ES-I3 (cell line): ENCODE results near the gene LDLRAD4.

Experiments
- H3K36me3 ChIP-seq: 2 replicates; pipeline ENCODE4 v1.6.1; 2013; ENCODE audit warnings: mild to moderate bottlenecking, low read length, control low read depth, moderate library complexity; ENCODE audit not compliant: insufficient read depth
- H3K4me1 ChIP-seq: 2 replicates; pipeline ENCODE4 v1.6.1; 2013; ENCODE audit warnings: mild to moderate bottlenecking, control low read depth, low read length; ENCODE audit not compliant: insufficient read depth
- H3K9ac ChIP-seq: 2 replicates; pipeline ENCODE4 v1.6.1; 2013; ENCODE audit warnings: low read depth, mild to moderate bottlenecking, low read length, moderate library complexity
- H3K9me3 ChIP-seq: 2 replicates; pipeline ENCODE4 v1.6.1; 2013; ENCODE audit warnings: mild to moderate bottlenecking, low read length, moderate library complexity; ENCODE audit not compliant: control insufficient read depth, insufficient read depth

The LDLRAD4 gene

GRCh38 chr18:13371689-13372418, 153.3 kb downstream of the LDLRAD4 start:
- no peaks in the 10 kb centered on the region for H3K36me3 ChIP-seq
- peaks cover 7% of the 10 kb centered on the region; the same call in 1 of the 2 replicates for H3K4me1 ChIP-seq
- no peak overlapping the region for H3K9ac ChIP-seq
- H3K9me3 ChIP-seq = no peaks in the 10 kb centered on the region

- Histone ChIP-seq H3K4me1 (peaks cover 7% of the 10 kb centered on the region; the same call in 1 of the 2 replicates), H3K36me3 (no peaks in the 10 kb centered on the region), H3K9me3 (no peaks in the 10 kb centered on the region), H3K9ac (no peak overlapping the region)
Measured at GRCh38 chr18:13372531-13372951, 154.0 kb downstream of the LDLRAD4 start.

- Histone ChIP-seq H3K4me1 (peaks cover 7% of the 10 kb centered on the region; the same call in 1 of the 2 replicates), H3K36me3 (no peaks in the 10 kb centered on the region), H3K9ac (no peak overlapping the region), H3K9me3 (no peaks in the 10 kb centered on the region)
Measured at GRCh38 chr18:13374096-13374467, 155.5 kb downstream of the LDLRAD4 start.

DNA sequence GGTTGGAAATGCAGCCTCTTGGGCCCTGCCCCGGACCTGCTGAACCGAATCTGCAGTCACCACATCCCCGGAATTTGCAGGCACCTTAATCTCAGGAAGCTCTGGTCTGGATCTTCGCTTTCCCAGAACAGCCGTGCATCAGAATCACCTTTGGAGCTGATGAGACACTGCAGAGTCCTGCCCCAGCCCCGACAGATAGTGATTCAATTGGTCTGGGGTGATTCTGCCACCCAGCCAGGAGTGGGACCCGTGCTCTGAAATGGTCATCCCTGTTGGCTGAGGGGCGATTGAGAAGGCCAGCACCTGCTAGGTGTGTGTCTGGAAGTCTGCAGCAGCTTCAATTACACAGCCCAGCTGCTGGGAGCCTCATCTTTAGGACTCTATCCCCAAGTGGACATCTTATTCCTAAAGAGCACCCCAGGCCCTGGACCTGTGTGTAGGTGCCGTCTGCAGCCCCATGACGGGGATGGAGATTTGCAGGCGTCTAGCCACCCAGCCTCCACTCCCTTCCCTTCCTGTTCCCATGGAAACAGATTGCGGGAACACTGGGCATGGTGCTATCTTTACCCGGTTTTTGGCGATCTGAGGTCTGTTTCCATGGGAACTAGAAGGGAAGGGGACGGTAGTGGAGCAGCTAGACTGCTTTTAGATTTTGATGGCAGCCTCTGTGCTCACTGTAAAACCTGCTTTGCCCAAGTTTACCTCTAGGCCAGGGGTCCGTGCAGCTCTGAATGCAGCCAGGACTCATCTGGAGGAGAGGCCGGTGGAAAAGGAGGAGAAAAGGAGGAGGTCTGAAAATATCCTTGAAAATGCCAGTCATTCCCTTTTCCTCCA, 156.1 kb downstream of the LDLRAD4 start:
- no peak overlapping the region for H3K9ac ChIP-seq
- H3K9me3 ChIP-seq = no peaks in the 10 kb centered on the region
- H3K4me1 ChIP-seq = peaks cover 7% of the 10 kb centered on the region; the same call in 1 of the 2 replicates
- no peaks in the 10 kb centered on the region for H3K36me3 ChIP-seq

DNA sequence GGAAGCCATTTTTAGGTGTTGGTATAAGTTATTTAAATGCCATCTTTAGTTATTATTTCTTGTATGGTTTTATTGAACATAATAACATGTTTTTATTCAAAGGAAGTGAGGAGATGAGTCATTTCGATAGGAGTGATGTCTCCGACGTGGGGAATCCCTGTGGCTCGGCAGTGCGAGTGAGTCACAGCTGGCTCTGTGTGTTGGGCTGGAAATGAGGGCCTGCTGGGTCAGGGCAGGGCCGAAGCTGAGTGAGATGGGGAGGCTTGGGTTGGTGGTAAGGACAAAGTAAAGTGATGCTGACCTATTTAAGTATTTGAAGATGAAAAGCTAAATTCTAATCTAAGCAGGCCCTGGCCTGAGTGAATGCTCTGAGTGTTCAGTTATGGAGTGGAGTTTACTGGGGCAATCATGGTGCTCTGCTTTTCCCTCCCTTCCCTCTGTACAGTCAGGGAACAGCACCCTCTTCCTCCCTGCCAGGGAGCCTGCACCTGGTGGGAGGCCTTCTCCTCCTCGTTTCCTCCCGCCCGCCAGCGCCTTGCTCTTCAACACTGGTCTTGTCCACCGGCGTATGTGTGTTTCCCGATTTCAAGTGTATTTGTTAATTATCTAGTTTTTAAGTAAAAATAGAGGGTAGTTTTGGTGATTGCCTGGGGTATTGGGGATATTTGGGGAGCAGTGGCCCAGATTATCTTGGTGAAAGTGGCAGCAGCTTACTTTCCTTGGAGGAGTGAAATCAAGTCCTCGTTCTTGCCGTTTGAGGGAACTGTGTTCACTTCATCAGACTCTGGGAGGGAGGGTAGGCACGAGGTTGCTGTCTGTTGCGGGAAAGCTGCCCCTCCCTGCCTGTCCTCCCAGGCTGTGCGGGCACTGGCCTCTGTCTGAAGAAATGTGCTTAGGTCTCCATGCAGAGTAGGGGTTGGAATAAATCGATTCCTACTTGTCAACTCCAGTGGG, 157.0 kb downstream of the LDLRAD4 start:
- Histone ChIP-seq H3K9ac (no peak overlapping the region), H3K36me3 (no peaks in the 10 kb centered on the region), H3K4me1 (peaks cover 7% of the 10 kb centered on the region; the same call in 1 of the 2 replicates), H3K9me3 (no peaks in the 10 kb centered on the region)

GRCh38 chr18:13376298-13376840, 157.8 kb downstream of the LDLRAD4 start:
- Histone ChIP-seq H3K9ac (no peak overlapping the region), H3K9me3 (no peaks in the 10 kb centered on the region), H3K4me1 (peaks cover 7% of the 10 kb centered on the region; the same call in 1 of the 2 replicates), H3K36me3 (no peaks in the 10 kb centered on the region)

- Histone ChIP-seq H3K4me1 (peaks cover 7% of the 10 kb centered on the region; the same call in 1 of the 2 replicates), H3K9me3 (no peaks in the 10 kb centered on the region), H3K36me3 (no peaks in the 10 kb centered on the region), H3K9ac (no peak overlapping the region)
Measured at GRCh38 chr18:13376841-13377351, 158.3 kb downstream of the LDLRAD4 start.

- H3K9ac ChIP-seq = no peak overlapping the region
- no peaks in the 10 kb centered on the region for H3K9me3 ChIP-seq
- no peaks in the 10 kb centered on the region for H3K36me3 ChIP-seq
- peaks cover 7% of the 10 kb centered on the region; the same call in 1 of the 2 replicates for H3K4me1 ChIP-seq
Measured at GRCh38 chr18:13377496-13377895, 158.9 kb downstream of the LDLRAD4 start.

GRCh38 chr18:13378150-13378549, 159.6 kb downstream of the LDLRAD4 start:
- Histone ChIP-seq H3K9ac (no peak overlapping the region), H3K4me1 (peaks cover 7% of the 10 kb centered on the region; the same call in 1 of the 2 replicates), H3K9me3 (no peaks in the 10 kb centered on the region), H3K36me3 (no peaks in the 10 kb centered on the region)

GRCh38 chr18:13379062-13379865, 160.7 kb downstream of the LDLRAD4 start:
- Histone ChIP-seq H3K9ac (no peak overlapping the region), H3K9me3 (no peaks in the 10 kb centered on the region), H3K4me1 (peaks cover 7% of the 10 kb centered on the region; the same call in 1 of the 2 replicates), H3K36me3 (no peaks in the 10 kb centered on the region)

GRCh38 chr18:13379930-13380690, 161.6 kb downstream of the LDLRAD4 start:
- Histone ChIP-seq H3K9me3 (no peaks in the 10 kb centered on the region), H3K4me1 (peaks cover 4% of the 10 kb centered on the region; the same call in 1 of the 2 replicates), H3K9ac (no peak overlapping the region), H3K36me3 (no peaks in the 10 kb centered on the region)

- Histone ChIP-seq H3K9me3 (no peaks in the 10 kb centered on the region), H3K9ac (no peak overlapping the region), H3K36me3 (no peaks in the 10 kb centered on the region), H3K4me1 (no peaks in the 10 kb centered on the region; the same call in 1 of the 2 replicates)
Measured at GRCh38 chr18:13380691-13381070, 162.1 kb downstream of the LDLRAD4 start.
